Spinal cord (tissue), 10 donors: ENCODE results near the gene DSC2. TPM values are rescaled to one million over a fixed set of nuclear protein-coding genes. Genes with fewer than 3 reads are reported as not detected.
"Not testable (repeated sequence)": the region's sequence is repeated elsewhere in the genome, so short reads cannot be mapped to it uniquely, and the experiment has no call there.

Experiments
- DNase-seq, 6 donors: peaks; one replicate each; pipeline versions ENCODE4 v3.0.0 to v3.0.0-alpha.2; 2013 to 2015; ENCODE audit warnings: low spot score in 6 of 6, low read depth in 4 of 6
- H3K27ac ChIP-seq: one replicate; pipeline ENCODE4 v1.5.1; 2013; ENCODE audit warnings: low read depth, low read length, control low read depth
- H3K27me3 ChIP-seq: one replicate; pipeline ENCODE4 v1.6.1; 2013; ENCODE audit warnings: low read length; ENCODE audit not compliant: control insufficient read depth, insufficient read depth
- H3K36me3 ChIP-seq: one replicate; pipeline ENCODE4 v1.6.1; 2013; ENCODE audit warnings: low read length; ENCODE audit not compliant: control insufficient read depth, insufficient read depth
- H3K4me1 ChIP-seq: one replicate; pipeline ENCODE4 v1.6.1; 2013; ENCODE audit warnings: low read length; ENCODE audit not compliant: control insufficient read depth, insufficient read depth
- H3K4me3 ChIP-seq: one replicate; pipeline ENCODE4 v1.5.1; 2013; ENCODE audit warnings: low read depth, low read length, control low read depth
- H3K9me3 ChIP-seq: one replicate; pipeline ENCODE4 v1.6.1; 2013; ENCODE audit warnings: low read length; ENCODE audit not compliant: control insufficient read depth, insufficient read depth
- WGBS: methylation state at CpG from one replicate; pipeline ENCODE4 v1.1.5; 2013; ENCODE audit warnings: missing lambda C conversion rate; ENCODE audit not compliant: insufficient coverage; 5-methylcytosine and 5-hydroxymethylcytosine counted together
- polyA plus RNA-seq, 2 donors: library from polyadenylated mRNA; unstranded; fragments of 120-200 nt; gene quantifications; one replicate each; pipeline ENCODE4 v1.2.1, GENCODE V29; 2013; ENCODE audit not compliant: insufficient read length in 2 of 2
- total RNA-seq, 2 donors: library from RNA; depleted of rRNA in 1 of 2; stranded (reverse); fragments of 120-200 nt in 1 of 2; fragments of >200 nt in 1 of 2; gene quantifications; one replicate each; pipeline versions ENCODE4 v1.2.3 to v1.2.4, GENCODE V29; 2013 to 2014
- donor health status: healthy.

The DSC2 gene
- total and polyA plus RNA-seq, 4 donors = 2.0 to 24.8 (median 6.2) TPM

DNA sequence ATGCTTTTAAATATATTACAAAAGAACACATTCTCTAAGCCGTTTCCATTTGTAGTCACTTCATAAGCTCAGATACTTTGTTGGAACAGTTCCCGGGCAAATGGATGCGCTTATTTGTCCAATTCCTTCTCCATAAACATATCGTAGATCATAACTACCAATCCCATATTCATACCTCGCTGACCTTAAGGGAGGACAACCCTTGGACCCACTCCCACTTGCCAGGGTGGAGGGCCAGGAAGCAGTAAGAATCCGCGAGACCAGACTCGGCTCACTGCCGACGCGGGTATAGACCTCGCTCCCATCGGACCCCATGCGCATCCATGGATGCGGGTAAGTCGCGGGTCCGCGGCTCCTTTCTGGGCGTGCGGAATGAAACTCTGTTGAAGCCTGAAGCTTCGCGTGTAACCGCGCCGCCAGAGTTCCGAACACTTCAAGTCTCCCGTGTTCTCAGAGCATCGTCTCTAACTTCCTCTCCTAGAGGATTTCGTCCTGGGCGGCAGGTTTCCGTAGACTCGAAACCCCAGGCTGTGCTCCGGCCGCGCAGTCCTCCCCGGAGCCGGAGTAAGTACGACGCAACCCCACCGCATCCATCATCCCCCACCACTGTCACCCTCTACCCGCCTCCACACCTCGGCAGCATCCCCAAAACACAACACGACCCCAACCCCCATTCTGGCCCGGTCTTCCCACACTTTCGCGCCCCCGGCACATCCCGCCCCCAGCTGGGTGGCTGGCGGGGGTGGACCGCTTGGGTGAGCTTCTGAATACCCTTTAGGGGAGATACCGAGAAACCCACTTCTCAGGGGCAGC is 60.7 kb downstream of the DSC2 start:
- Histone ChIP-seq H3K36me3 (no peaks in the 10 kb centered on the region), H3K27ac (no peak overlapping the region), H3K27me3 (peaks cover 51% of the 10 kb centered on the region), H3K9me3 (no peaks in the 10 kb centered on the region), H3K4me1 (peaks cover 20% of the 10 kb centered on the region), H3K4me3 (peak overlapping the region; percentile 30)
- peak in 3 of 6 donors; percentile 20 to 74 (median 67) for DNase-seq
- WGBS = under 1% methylated on average over 51 of the region's 52 CpGs

DNA sequence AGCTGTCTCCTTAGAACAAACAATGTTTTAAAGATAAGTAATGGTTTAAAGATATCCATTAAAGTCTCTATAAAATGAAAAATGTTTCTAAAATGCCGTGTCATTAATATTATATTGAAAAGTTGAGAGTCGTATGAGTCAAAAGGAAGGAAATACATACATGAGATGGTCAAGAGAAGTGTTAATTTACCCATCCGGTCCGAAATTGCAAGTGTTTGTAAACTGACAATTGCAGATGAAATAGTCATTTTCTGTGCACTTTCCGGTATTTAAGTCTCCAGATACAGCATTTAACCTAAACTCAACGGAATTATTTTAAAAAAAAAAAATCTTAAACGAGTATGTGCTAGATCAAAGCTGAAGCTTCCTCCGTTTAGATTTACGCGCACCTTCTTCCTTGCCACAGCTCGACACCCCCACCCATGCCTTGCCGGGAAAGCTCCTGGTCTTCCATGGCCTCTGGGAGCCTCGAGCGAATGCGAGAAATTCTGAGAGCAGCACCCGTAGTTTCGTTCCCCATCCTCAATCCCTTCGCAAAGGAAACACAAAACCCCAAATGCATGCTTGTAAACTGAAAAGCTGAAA is 61.4 kb downstream of the DSC2 start:
- DNase-seq = peak in 1 of 6 donors; percentile 17
- no peak overlapping the region for H3K27ac ChIP-seq
- no peaks in the 10 kb centered on the region for H3K9me3 ChIP-seq
- H3K36me3 ChIP-seq = no peaks in the 10 kb centered on the region
- H3K4me1 ChIP-seq = peaks cover 20% of the 10 kb centered on the region
- H3K4me3 ChIP-seq = no peak overlapping the region
- WGBS = 3% methylated on average over 5 of the region's 18 CpGs
- H3K27me3 ChIP-seq = peaks cover 51% of the 10 kb centered on the region

DNA sequence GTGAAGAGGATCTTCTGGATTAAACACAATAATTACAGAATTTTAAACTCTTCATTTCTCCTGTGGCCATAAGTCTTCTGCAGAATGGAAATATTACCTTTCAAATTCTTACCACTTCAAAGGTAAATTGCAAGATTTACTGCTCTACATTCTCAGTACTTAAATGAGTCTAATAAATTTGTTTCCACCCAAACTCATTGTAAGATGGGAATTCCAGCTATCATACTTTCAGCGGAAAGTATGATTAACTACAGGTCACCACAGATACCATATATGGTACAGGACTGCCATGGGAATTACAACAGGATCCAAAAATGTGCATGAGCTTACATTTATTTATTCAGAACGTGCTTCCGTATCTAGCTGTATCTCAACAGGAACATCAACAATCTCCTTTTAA is 62.8 kb downstream of the DSC2 start:
- H3K27me3 ChIP-seq = peaks cover 48% of the 10 kb centered on the region
- 89% methylated on average over 1 of the region's 3 CpGs for WGBS
- H3K4me1 ChIP-seq = peaks cover 20% of the 10 kb centered on the region
- no peak for DNase-seq
- no peaks in the 10 kb centered on the region for H3K36me3 ChIP-seq
- H3K9me3 ChIP-seq = no peaks in the 10 kb centered on the region
- no peak overlapping the region for H3K4me3 ChIP-seq
- H3K27ac ChIP-seq = no peak overlapping the region

DNA sequence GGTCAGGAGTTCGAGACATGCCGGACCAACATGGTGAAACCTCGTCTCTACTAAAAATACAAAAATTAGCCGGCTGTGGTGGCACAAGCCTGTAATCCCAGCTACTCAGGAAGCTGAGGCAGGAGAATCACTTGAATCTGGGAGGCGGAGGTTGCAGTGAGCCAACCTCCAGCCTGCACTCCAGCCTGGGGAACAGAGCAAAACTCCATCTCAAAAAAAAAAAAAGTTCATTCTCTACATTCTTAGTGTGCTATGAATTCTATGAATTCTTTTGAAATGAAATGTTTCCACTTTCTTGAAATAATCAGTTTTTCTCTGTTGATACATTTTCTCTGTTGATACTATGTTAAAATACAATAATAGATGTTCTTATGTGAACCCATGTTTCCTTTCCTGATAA is 64.5 kb downstream of the DSC2 start:
- H3K4me1 ChIP-seq = peaks cover 19% of the 10 kb centered on the region
- 89% methylated on average over 4 of the region's 5 CpGs for WGBS
- not testable (repeated sequence) for H3K4me3 ChIP-seq, H3K9me3 ChIP-seq, H3K36me3 ChIP-seq, DNase-seq, H3K27ac ChIP-seq
- peaks cover 32% of the 10 kb centered on the region for H3K27me3 ChIP-seq

DNA sequence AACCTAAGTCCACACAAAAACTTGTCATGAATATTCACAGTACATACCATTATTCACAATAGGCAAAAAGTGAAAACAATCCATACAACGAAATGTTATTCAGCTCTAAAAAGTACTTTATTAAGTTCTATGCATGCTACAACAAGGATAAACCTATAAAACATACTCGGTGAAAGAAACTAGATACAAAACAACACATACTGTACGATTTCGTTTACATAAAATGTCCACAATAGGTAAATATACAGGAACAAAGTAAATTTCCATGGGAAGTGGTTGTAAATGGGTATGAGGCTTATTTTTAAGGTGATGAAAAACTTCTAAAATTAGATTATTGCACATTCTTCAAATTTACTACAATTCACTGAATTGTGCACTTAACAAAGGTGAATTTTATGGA is 67.7 kb downstream of the DSC2 start:
- Histone ChIP-seq H3K36me3 (no peaks in the 10 kb centered on the region), H3K4me1 (no peaks in the 10 kb centered on the region), H3K9me3 (no peaks in the 10 kb centered on the region), H3K4me3 (no peak overlapping the region), H3K27ac (no peak overlapping the region), H3K27me3 (peaks cover 5% of the 10 kb centered on the region)
- DNase-seq = no peak
- WGBS = no CpG with 5 or more reads among the region's 4 CpGs

DNA sequence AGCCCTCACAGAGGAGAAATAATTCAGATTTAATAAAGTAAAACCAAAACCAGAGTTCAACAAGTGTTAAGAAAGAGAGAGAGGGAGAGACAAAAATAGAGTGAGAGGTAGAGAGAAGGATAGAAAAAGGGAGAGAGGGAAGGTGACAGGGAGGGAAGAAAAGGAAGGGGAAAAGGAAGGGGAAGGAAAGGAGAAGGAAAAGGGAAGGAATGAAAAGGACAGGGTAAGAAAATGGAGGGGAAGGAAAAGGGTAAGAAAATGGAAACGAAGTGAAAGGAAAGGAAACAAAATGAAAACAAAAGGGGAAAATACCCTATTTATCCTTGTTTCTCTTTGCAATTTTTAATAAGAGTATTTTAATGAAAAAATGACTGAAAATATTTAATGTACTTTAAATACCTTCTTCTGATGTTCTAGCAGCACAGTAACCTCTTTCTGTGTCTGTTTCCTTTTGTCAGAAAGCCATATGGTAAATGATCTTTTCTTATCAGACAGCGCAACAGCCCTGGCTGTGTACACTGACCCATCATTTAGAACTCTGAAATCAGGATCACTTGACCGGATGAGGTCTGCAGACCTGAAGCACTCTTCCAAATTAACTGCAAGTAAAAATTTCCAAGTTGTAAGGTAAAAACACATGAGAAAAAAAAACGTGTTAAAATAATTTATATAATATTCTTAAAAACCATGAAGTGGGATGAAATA is 71.5 kb downstream of the DSC2 start:
- H3K4me1 ChIP-seq = no peaks in the 10 kb centered on the region
- 87% methylated on average over 2 of the region's 4 CpGs for WGBS
- no peak for DNase-seq
- H3K9me3 ChIP-seq = no peaks in the 10 kb centered on the region
- H3K36me3 ChIP-seq = no peaks in the 10 kb centered on the region
- no peak overlapping the region for H3K4me3 ChIP-seq
- no peak overlapping the region for H3K27ac ChIP-seq
- H3K27me3 ChIP-seq = no peaks in the 10 kb centered on the region

DNA sequence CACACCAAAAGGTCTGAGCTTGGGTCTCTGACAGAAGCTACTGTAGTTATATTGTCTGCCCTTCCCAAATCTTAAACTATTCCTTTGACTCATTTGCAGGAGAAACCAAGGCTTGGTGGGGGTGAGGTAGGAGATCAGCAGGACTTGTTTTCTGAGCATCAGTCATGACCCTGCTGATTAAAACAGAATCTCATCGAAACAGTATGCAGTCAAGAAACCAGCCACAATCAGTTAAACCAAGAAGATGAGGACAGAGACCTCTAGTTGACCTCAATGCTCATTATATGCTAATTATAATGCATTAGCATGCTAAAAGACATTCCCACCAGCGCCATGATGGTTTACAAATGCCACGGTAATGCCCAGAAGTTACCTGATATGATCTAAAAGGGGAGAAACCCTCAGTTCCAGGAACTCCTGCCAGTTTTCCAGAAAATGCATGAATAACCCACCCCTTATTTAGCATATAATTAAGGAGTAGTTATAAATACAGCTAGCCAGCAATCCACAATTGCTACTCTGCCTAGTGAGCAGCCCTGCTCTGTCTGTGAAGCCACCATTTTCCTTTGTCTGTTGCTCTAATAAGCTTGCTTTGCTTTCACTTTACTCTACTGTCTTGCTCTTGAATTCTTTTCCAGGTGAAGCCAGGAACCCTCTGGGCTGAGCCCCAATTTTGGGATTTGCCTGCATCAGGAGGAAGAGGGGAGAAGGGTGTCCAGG is 86.3 kb downstream of the DSC2 start:
- H3K27ac ChIP-seq = no peak overlapping the region
- H3K4me3 ChIP-seq = no peak overlapping the region
- WGBS = no CpG with 5 or more reads among the region's 3 CpGs
- H3K36me3 ChIP-seq = no peaks in the 10 kb centered on the region
- H3K9me3 ChIP-seq = no peaks in the 10 kb centered on the region
- H3K4me1 ChIP-seq = no peaks in the 10 kb centered on the region
- no peaks in the 10 kb centered on the region for H3K27me3 ChIP-seq
- no peak for DNase-seq

DNA sequence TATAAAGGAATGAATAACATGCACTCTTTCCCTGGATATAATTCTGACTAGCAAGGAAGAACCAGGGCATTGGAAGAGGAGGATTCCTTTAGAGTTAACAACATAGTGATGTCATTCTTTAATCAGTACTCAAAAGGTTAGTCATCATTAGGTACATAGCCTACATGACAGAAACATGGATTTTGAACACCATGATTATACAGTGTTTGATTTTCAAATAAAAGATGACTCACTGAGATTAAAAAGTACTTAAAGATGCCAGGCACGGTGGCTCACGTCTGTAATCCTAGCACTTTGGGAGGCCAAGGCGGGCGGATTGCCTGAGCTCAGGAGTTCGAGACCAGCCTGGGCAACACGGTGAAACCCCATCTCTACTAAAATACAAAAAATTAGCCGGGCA is 90.8 kb downstream of the DSC2 start:
- not testable (repeated sequence) for H3K27ac ChIP-seq, H3K4me1 ChIP-seq, H3K27me3 ChIP-seq, H3K9me3 ChIP-seq, DNase-seq, H3K4me3 ChIP-seq, H3K36me3 ChIP-seq
- 100% methylated on average over 6 of the region's 7 CpGs for WGBS

DNA sequence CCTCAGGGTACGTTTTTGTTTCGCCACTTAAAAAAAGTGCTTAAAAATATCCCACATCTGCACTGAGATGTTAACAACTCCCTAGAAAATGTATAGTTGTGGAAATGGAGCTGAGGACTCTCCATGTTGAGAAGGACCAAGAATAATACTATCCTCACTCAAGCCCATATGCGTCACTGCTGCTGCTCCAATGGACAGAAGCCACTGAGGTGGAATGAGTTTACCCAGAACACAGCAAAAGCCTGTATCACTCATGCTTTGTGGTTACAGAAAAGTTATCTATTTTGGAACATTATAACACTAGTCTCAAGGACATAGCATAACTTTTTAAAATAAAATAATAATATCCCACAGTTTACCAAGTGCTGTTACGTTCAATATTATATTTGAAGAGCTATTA is 91.6 kb downstream of the DSC2 start:
- Histone ChIP-seq H3K27ac (no peak overlapping the region), H3K4me1 (no peaks in the 10 kb centered on the region)
- no CpG with 5 or more reads among the region's 4 CpGs for WGBS

More for the DNA sequence above, 91.6 kb downstream of the DSC2 start:
- Histone ChIP-seq H3K4me3 (no peak overlapping the region), H3K36me3 (no peaks in the 10 kb centered on the region), H3K27me3 (no peaks in the 10 kb centered on the region), H3K9me3 (no peaks in the 10 kb centered on the region)
- no peak for DNase-seq
